HG02885 (cell line): ENCODE data around the gene PHLPP1.

ENCODE experiments used
- ATAC-seq: cut with Tn5 transposase; IDR thresholded peaks from one replicate; pipeline ENCODE4 v1.9.1; 2021; ENCODE audit warnings: mild to moderate bottlenecking; ENCODE audit not compliant: unreplicated experiment, poor library complexity

The PHLPP1 gene

DNA sequence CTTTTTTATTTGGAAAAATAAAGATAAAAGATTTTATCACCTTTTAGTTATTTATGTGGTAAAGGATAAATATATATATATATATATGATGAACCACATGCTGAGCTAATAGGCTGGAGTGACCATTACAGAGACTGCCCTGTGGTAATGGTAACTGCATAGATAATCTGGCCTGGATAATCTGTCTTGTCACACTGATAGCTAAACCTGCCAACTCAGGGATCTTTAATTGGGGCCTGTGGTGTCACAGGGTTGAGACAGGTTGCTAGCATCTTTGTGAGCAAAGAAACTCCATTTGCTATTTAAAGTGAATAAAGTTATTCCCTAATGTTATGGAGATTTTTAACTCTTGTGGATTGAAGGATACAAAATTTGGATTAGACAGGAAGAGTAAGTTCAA is 203.0 kb downstream of the PHLPP1 start:
- no peak for ATAC-seq

GRCh38 chr18:62919109-62919838 is 203.9 kb downstream of the PHLPP1 start:
- no peak for ATAC-seq

- ATAC-seq, result no peak
These were observed 209.8 kb downstream of the PHLPP1 start for GRCh38 chr18:62925031-62925688.

DNA sequence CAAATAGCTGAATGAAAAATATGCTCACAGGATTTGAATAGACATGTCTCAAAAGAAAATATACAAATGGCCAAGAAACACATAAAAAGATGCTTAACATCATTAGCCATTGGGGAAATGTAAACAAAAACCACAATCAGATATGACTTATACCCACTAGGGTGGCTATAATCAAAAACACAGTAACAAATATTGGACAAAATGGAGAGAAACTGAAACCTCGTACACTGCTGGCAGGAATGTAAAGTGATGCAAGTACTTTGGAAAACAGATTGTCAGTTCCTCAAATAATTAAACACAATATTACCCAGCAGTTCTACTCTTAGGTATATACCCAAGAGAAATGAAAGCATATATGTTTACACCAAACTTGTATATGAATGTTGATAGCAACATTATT is 213.0 kb downstream of the PHLPP1 start:
- no peak for ATAC-seq

DNA sequence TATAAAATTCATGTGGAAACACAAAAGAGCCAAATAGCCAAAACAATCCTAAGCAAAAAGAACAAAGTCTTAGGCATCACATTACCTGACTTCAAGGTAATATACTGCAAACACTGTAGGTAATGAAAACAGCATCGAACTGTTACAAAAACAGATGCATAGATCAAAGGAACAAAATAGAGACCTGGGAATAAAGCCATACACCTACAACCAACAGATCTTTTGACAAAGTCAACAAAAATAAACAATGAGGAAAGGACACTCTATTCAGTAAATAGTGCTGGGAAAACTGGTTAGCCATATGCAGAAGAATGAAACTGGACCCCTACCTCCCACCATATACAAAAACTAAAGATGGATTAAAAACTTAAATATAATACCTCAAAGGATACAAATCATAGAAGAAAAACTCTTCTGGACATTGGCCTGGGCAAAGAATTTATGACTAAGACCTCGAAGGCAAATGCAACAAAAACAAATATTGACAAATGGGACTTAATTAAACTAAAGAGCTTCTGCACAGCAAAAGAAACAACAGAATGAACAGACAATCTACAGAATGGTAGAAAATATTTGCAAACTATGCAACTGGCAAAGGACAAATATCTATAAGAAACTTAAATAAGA is 218.0 kb downstream of the PHLPP1 start:
- ATAC-seq, result no peak

DNA sequence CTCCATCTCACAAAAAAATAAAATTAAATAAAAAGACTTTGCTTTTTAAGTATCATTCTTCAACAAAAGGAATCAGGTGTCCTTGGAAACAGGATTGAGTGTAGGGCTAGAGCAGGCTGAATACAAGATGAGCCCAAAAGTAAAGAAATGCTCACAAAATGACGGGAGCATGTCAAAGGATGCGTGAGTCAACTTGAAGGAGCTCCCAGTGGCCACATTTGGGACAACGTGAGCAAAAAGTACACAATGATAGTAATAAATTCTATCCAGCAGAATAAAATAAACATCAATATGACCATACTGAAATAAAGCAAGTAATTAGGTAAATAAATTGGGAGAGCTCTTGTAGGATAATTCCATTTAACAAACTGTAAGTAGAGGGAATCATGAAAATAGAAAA is 220.7 kb downstream of the PHLPP1 start:
- no peak for ATAC-seq

DNA sequence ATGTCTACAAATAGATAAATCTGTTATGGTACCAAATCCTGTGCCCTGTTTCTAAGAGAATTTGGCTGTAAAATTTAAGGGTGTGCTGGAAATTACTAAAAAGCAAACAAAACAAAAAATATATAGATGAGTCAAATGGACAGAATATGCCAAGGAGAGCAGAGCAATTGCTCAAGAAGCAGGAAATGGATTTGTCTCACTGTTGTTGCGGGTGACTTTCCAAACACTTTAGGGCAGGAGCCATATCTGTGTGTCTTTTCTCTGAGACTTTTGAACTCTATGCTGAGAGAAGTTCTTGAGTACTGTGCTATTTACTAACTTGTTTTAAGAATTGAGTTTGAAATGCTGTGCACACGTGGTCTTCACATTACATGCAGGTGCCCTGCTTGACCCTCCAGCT is 221.7 kb downstream of the PHLPP1 start:
- no peak for ATAC-seq

DNA sequence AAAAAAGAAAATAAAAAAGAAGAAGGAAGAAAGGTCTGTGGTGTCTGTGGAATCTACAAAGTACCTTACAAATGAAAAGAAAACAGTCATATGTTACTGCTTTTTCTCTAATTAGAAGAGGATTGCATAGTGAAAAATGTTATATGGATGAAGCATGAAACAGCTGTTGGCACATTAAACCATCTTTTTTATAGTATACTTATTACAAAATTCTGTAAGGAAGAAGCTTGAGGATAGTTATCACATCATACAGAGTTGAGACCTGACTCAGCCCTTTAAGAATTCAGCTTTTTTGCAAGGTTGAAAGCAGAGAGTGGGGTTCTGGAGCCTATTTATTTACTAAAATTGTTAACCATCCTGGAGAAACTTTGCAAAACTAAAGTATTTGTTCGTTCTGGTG is 222.7 kb downstream of the PHLPP1 start:
- ATAC-seq, result no peak

- peak; percentile 80 for ATAC-seq
These were observed 223.1 kb downstream of the PHLPP1 start for GRCh38 chr18:62938487-62938886.

GRCh38 chr18:62939433-62939832 is 224.1 kb downstream of the PHLPP1 start:
- ATAC-seq, result no peak

- ATAC-seq, result no peak
These were observed 224.6 kb downstream of the PHLPP1 start for GRCh38 chr18:62939926-62940325.

GRCh38 chr18:62942578-62942977 is 227.2 kb downstream of the PHLPP1 start:
- ATAC-seq, result no peak

GRCh38 chr18:62944454-62944853 is 229.1 kb downstream of the PHLPP1 start:
- no peak for ATAC-seq

- ATAC-seq, result no peak
These were observed 233.4 kb downstream of the PHLPP1 start for GRCh38 chr18:62948788-62949187.

DNA sequence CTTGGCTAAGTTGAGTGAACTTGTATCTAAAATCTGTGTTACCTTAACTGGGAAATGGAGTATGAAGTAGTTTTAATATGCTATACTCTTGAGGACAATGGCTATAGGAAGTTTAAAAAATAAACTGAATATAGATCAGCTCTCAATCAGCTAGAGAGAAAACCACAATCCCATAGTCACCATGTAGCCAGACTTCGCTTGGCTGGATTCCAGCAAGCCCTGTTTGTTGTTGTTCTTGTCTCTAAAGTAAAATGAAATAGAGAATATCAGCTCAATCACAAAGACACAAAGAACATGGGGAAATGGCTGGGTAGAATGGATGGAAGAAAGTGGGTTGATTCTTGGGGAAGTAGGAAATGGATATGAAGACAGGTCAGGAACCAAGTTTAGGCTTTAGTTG is 234.9 kb downstream of the PHLPP1 start:
- no peak for ATAC-seq

DNA sequence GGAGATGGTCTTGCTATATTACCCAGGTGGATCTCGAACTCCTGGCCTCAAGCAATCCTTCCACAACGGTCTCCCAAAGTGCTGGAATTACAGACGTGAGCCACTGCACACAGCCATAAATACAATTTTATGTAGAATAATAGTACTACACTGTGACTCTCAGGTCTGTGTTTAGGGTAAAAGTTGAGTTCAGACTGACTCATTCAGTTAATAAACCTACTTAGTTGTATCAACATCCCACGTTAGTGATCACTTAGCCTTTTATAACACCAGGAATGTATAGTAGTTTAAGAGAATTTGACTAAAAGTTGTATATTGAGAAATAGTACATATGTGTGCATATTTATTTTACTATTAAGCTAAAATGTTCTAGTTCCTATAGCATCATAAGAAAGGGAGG is 237.5 kb downstream of the PHLPP1 start:
- ATAC-seq, result no peak

DNA sequence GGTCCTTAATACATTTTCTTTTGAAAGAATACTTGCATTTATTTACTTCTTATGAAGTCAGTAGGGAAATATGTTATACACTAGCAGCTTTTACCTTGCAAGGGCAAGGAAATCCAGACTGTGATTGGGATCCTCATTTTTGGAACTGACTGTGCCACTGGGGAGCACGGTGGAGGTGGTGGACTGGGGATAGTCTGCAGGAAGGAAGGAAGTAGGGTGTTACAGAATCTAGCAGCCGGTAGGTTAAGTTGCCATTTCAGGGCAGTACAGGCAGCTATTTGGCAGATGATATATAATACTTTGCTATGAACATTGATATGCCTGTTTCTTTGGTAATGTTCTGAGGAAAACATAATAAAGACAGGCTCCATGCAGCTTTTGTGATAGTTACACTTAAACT is 238.3 kb downstream of the PHLPP1 start:
- no peak for ATAC-seq

DNA sequence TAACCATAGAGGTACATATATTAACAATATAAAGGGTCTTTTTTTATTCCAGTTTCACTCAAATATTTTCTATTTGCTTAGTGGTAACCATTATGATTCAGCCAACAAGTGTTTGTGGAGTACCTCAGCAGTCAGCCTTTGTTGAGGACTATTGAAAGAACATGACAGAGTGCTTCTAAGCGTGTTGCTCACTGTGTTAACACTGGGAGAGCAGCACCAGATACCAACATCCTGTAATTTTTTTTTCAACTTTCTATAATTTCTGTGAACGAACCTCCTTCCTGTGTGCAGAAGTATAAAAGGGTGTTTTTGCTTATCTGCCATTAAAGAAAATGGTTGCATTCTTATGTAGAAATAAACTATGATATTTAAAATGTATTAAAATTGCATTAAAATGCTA is 239.0 kb downstream of the PHLPP1 start:
- ATAC-seq, result no peak

DNA sequence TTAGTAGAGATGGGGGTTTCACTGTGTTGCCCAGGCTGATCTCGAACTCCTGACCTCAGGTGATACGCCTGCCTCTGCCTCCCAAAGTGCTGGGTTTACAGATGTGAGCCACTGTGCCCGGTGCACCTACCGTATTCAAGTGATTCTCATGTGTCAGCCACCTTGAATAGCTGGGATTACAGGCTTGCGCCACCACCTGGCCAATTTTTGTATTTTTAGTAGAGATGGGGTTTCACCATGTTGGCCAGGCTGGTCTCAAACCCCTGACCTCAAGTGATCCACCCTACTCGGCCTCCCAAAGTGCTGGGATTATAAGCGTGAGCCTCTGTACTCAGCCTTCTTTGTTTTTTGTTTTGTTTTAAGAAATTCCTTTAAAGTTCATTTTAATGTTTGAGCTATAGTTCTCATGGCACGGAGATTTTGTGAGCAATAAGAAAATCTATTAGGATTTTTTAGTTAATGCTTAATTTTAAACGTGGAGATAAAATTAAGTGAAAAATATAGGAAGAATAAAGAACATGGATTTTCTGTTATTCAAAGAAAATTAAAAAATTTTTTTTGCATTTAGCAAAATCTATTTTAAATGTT is 242.6 kb downstream of the PHLPP1 start:
- peak; percentile 83 for ATAC-seq

GRCh38 chr18:62959481-62959880 is 244.1 kb downstream of the PHLPP1 start:
- no peak for ATAC-seq

DNA sequence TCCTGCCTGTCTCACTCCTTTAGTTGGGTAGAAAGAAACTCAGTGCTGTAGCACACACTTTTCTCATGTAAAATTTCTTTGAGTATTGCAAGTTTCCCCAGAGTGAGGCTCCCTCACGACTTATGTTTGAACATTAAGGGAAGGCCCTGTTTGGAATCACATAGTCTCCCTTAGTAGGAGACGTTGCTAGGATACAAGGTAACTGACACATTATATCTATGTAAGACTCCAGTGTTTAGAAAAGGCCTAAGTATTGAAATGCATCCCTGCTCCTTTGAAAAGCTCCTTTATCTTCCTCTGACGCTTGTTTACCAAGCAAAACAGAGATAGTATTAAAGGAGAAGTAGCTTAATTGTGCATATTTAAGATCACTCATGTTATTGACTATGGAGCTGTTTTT is 248.2 kb downstream of the PHLPP1 start:
- ATAC-seq, result no peak
